OCI-LY1 (cell line): Measurements from ENCODE around the gene PIGV.

Source experiments
- CTCF ChIP-seq: fragments of 200-600 bp; sonication (generic), shearing (Covaris generic); IDR thresholded peaks from 2 replicates; pipeline ENCODE4 v1.5.1; 2017; ENCODE audit warnings: mild to moderate bottlenecking, antibody characterized with exemption, low read length, moderate library complexity, mixed read lengths
- EZH2 ChIP-seq: fragments of 200-600 bp; sonication (generic), shearing (Covaris generic); IDR thresholded peaks from 2 replicates; pipeline ENCODE4 v1.8.0; 2017; ENCODE audit warnings: borderline replicate concordance, mixed run types, mild to moderate bottlenecking, antibody characterized with exemption, low read length, moderate library complexity, mixed read lengths

- peak; percentile 8; the same call in 1 of the 2 replicates for TF ChIP-seq CTCF
- no peak for TF ChIP-seq EZH2
Measured at GRCh38 chr1:26838474-26839338, 51.0 kb downstream of the PIGV start.
